Measurements from ENCODE around the gene NRDE2. TPM values are rescaled to one million over a fixed set of nuclear protein-coding genes. Genes with fewer than 3 reads are reported as not detected.

NRDE2 gene
- total RNA-seq, 1 experiment from 2014 or later = 12.1 TPM

DNA sequence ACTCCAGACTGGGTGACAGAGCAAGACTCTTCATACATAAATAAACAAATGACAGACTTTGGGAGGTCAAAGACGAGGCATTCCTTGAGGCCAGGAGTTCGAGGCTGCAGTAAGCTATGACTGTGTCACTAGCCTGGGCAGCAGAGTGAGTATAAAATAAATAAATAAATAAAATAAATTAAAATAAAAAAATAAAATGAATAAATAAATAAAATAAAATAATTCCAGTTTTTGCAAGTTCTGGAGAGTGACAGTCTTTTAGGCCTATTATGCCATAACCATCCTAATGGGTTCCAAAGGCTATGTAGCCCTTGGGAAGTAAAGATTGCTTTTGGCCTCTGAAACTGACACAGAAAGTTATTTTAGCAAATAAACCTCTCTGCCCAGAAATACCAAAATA lies 16.5 kb upstream of the NRDE2 start:
- CTCF ChIA-PET = no interaction called here
- no peaks in the 10 kb centered on the region for H3K36me3 Mint-ChIP-seq
- peaks cover 5% of the 10 kb centered on the region; the same call in 1 of the 2 replicates for H3K9me3 Mint-ChIP-seq
- H3K4me3 Mint-ChIP-seq = no peak overlapping the region
- POLR2A ChIA-PET = no interaction called here
- H3K4me1 Mint-ChIP-seq = peaks cover 23% of the 10 kb centered on the region
- H3K27me3 Mint-ChIP-seq (ENCODE audit: low read depth) = no peaks in the 10 kb centered on the region; the same call in 1 of the 2 replicates
- no peak overlapping the region for H3K27ac Mint-ChIP-seq
- ATAC-seq (no peak), DNase-seq (ENCODE audit: low spot score) (no peak)
- TF ChIP-seq, protein P1, sequence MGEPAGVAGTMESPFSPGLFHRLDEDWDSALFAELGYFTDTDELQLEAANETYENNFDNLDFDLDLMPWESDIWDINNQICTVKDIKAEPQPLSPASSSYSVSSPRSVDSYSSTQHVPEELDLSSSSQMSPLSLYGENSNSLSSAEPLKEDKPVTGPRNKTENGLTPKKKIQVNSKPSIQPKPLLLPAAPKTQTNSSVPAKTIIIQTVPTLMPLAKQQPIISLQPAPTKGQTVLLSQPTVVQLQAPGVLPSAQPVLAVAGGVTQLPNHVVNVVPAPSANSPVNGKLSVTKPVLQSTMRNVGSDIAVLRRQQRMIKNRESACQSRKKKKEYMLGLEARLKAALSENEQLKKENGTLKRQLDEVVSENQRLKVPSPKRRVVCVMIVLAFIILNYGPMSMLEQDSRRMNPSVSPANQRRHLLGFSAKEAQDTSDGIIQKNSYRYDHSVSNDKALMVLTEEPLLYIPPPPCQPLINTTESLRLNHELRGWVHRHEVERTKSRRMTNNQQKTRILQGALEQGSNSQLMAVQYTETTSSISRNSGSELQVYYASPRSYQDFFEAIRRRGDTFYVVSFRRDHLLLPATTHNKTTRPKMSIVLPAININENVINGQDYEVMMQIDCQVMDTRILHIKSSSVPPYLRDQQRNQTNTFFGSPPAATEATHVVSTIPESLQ (CRISPR knock-in tag; IDR thresholded peaks at IDR 0.05) = no peak
- TF ChIP-seq NFYB (CRISPR knock-in tag; conservative IDR thresholded peaks at IDR 0.05; ENCODE audit: low read depth) (no peak), HMGA2 (CRISPR knock-in tag; IDR thresholded peaks at IDR 0.05) (peak; percentile 95), CBFB (CRISPR knock-in tag; IDR thresholded peaks at IDR 0.05; ENCODE audit: low read depth) (no peak), MXD4 (CRISPR knock-in tag; IDR thresholded peaks at IDR 0.05; ENCODE audit: borderline replicate concordance) (no peak), NR2C2 (CRISPR knock-in tag; IDR thresholded peaks at IDR 0.05) (no peak), ZNF671 (CRISPR knock-in tag; IDR thresholded peaks at IDR 0.05) (no peak)
- TF ChIP-seq, protein P2, sequence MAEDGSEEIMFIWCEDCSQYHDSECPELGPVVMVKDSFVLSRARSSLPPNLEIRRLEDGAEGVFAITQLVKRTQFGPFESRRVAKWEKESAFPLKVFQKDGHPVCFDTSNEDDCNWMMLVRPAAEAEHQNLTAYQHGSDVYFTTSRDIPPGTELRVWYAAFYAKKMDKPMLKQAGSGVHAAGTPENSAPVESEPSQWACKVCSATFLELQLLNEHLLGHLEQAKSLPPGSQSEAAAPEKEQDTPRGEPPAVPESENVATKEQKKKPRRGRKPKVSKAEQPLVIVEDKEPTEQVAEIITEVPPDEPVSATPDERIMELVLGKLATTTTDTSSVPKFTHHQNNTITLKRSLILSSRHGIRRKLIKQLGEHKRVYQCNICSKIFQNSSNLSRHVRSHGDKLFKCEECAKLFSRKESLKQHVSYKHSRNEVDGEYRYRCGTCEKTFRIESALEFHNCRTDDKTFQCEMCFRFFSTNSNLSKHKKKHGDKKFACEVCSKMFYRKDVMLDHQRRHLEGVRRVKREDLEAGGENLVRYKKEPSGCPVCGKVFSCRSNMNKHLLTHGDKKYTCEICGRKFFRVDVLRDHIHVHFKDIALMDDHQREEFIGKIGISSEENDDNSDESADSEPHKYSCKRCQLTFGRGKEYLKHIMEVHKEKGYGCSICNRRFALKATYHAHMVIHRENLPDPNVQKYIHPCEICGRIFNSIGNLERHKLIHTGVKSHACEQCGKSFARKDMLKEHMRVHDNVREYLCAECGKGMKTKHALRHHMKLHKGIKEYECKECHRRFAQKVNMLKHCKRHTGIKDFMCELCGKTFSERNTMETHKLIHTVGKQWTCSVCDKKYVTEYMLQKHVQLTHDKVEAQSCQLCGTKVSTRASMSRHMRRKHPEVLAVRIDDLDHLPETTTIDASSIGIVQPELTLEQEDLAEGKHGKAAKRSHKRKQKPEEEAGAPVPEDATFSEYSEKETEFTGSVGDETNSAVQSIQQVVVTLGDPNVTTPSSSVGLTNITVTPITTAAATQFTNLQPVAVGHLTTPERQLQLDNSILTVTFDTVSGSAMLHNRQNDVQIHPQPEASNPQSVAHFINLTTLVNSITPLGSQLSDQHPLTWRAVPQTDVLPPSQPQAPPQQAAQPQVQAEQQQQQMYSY (CRISPR knock-in tag; IDR thresholded peaks at IDR 0.05) = no peak

DNA sequence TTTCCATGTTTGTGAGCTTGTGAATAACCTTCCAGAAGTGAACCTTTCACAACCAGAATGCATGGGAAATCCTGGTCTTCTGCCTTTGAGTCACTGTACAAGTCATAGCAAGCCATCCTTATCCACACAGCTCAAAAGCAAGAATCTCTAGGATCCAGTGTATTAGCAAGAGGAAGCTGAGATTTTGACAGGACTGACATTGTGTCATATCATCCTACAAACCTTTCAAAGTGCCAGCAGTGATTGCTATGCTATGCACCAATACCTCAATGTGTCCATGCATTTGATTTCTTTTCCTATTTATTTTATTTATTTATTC lies 13.5 kb upstream of the NRDE2 start:
- Mint-ChIP-seq H3K9me3 (peaks cover 5% of the 10 kb centered on the region; the same call in 1 of the 2 replicates), H3K4me3 (no peak overlapping the region), H3K27ac (no peak overlapping the region), H3K36me3 (no peaks in the 10 kb centered on the region), H3K4me1 (peaks cover 23% of the 10 kb centered on the region), H3K27me3 (ENCODE audit: low read depth) (peaks cover 2% of the 10 kb centered on the region; the same call in 1 of the 2 replicates)
- ChIA-PET CTCF (no interaction called here), POLR2A (no interaction called here)
- TF ChIP-seq IRF2 (CRISPR knock-in tag; IDR thresholded peaks at IDR 0.05; ENCODE audit: borderline replicate concordance, low read depth) = no peak
- DNase-seq (ENCODE audit: low spot score) (no peak), ATAC-seq (no peak)

DNA sequence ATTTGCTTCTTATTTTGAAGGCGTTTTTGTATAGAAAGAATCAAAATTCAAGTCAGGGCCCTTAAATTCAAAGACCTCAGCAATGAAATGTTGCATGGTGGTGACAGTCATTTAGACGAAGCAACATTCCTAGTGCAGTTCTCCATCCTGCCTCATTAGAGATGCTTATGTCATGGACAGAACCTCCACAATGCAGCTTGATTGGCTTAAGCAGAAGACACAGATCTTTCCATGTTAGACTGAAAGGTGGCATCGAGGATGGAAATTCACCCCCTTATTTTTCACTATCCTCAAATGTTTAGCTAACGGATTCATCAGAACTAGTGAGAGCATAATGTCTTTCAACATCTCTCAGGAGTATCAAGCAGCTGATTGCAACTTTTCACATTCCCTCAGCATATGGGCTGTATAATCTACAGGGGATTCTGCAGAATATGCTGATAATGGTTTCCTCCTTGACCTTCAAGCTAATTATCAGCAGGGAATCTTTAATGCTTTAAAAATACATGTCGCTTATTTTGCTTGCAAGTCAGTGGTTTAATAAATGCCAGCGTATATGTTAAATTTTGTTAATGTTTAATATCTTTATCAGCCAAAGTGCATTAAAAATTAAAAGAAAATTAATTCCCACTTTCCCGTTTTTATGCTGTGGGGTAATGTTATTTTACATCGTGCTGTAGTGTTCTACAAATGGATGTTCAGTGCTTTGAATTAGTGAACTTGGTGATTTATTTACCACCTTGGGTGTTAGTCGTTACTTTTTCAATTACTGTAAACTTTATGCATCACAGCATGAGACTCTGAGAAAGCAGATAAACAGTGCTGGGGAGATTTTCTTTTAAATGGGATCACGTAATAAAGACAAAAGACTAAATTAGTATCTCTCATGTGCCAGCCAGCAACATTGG lies 12.8 kb upstream of the NRDE2 start:
- ATAC-seq (no peak), DNase-seq (ENCODE audit: low spot score) (no peak)
- Mint-ChIP-seq H3K4me1 (peaks cover 18% of the 10 kb centered on the region), H3K9me3 (peaks cover 5% of the 10 kb centered on the region; the same call in 1 of the 2 replicates), H3K4me3 (no peak overlapping the region), H3K36me3 (no peaks in the 10 kb centered on the region), H3K27me3 (ENCODE audit: low read depth) (peaks cover 2% of the 10 kb centered on the region; the same call in 1 of the 2 replicates), H3K27ac (no peak overlapping the region)
- ChIA-PET POLR2A (no interaction called here), CTCF (interaction anchor here (1.0 kb wide), 1 partner anchor 414 kb away, joined by 3 read pairs; no protein-coding TSS in a partner anchor)
- TF ChIP-seq, protein P3, sequence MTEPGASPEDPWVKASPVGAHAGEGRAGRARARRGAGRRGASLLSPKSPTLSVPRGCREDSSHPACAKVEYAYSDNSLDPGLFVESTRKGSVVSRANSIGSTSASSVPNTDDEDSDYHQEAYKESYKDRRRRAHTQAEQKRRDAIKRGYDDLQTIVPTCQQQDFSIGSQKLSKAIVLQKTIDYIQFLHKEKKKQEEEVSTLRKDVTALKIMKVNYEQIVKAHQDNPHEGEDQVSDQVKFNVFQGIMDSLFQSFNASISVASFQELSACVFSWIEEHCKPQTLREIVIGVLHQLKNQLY (CRISPR knock-in tag; IDR thresholded peaks at IDR 0.05) = no peak
- TF ChIP-seq, protein P4, sequence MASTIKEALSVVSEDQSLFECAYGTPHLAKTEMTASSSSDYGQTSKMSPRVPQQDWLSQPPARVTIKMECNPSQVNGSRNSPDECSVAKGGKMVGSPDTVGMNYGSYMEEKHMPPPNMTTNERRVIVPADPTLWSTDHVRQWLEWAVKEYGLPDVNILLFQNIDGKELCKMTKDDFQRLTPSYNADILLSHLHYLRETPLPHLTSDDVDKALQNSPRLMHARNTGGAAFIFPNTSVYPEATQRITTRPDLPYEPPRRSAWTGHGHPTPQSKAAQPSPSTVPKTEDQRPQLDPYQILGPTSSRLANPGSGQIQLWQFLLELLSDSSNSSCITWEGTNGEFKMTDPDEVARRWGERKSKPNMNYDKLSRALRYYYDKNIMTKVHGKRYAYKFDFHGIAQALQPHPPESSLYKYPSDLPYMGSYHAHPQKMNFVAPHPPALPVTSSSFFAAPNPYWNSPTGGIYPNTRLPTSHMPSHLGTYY (CRISPR knock-in tag; IDR thresholded peaks at IDR 0.05) = no peak
- TF ChIP-seq FOXJ3 (CRISPR knock-in tag; IDR thresholded peaks at IDR 0.05; ENCODE audit: borderline replicate concordance) = no peak
